ENCODE data around the gene STRBP.
"Not testable (repeated sequence)": the region's sequence is repeated elsewhere in the genome, so short reads cannot be mapped to it uniquely, and the experiment has no call there.

STRBP gene

GRCh38 chr9:123282362-123283047 lies 14.1 kb upstream of the STRBP start:
- DNase-seq, result peak; percentile 34

GRCh38 chr9:123281659-123282350 lies 13.4 kb upstream of the STRBP start:
- no peak for DNase-seq

GRCh38 chr9:123278879-123279493 lies 10.6 kb upstream of the STRBP start:
- DNase-seq, result not testable (repeated sequence)

GRCh38 chr9:123278361-123278760 lies 10.0 kb upstream of the STRBP start:
- DNase-seq, result no peak

- no peak for DNase-seq
Observed at GRCh38 chr9:123276551-123276950, 8.2 kb upstream of the STRBP start.

GRCh38 chr9:123271133-123271532 lies 2.7 kb upstream of the STRBP start:
- not testable (repeated sequence) for DNase-seq

- no peak for DNase-seq
Observed at GRCh38 chr9:123269281-123269680, 895 bp upstream of the STRBP start.

- no peak for DNase-seq
Observed at GRCh38 chr9:123268199-123268464, 254 bp downstream of the STRBP start.

- DNase-seq, result no peak
Observed at GRCh38 chr9:123267481-123268198, 746 bp downstream of the STRBP start.

- DNase-seq, result no peak
Observed at GRCh38 chr9:123266655-123267399, 1.6 kb downstream of the STRBP start.

- DNase-seq, result peak; percentile 20
Observed at GRCh38 chr9:123265833-123266232, 2.6 kb downstream of the STRBP start.

GRCh38 chr9:123263227-123263626 lies 5.2 kb downstream of the STRBP start:
- no peak for DNase-seq

- DNase-seq, result no peak
Observed at GRCh38 chr9:123262338-123262737, 6.0 kb downstream of the STRBP start.

GRCh38 chr9:123261006-123261677 lies 7.2 kb downstream of the STRBP start:
- DNase-seq, result no peak

GRCh38 chr9:123260340-123260739 lies 8.0 kb downstream of the STRBP start:
- DNase-seq, result peak; percentile 19

- no peak for DNase-seq
Observed at GRCh38 chr9:123257276-123257675, 11.1 kb downstream of the STRBP start.

- DNase-seq, result no peak
Observed at GRCh38 chr9:123255718-123256117, 12.7 kb downstream of the STRBP start.

GRCh38 chr9:123253204-123253603 lies 15.2 kb downstream of the STRBP start:
- no peak for DNase-seq

- DNase-seq, result no peak
Observed at GRCh38 chr9:123251741-123252140, 16.6 kb downstream of the STRBP start.

GRCh38 chr9:123251324-123251723 lies 17.1 kb downstream of the STRBP start:
- DNase-seq, result no peak

GRCh38 chr9:123250504-123250903 lies 17.9 kb downstream of the STRBP start:
- no peak for DNase-seq

- not testable (repeated sequence) for DNase-seq
Observed at GRCh38 chr9:123249162-123249561, 19.2 kb downstream of the STRBP start.
